K562 (cell line): ENCODE results near the gene CCNY. TPM values are rescaled to one million over a fixed set of nuclear protein-coding genes. Genes with fewer than 3 reads are reported as not detected.

ENCODE experiments used
- CCAR2 ChIP-seq: fragments of 200-400 bp; formaldehyde crosslinking; IDR thresholded peaks from 2 replicates; pipeline ENCODE4 v1.6.1; 2017; ENCODE audit warnings: mild to moderate bottlenecking, low read depth, low read length
- DMBX1 ChIP-seq: fragments of 250-450 bp; sonication (Bioruptor Pico); IDR thresholded peaks from 2 replicates; pipeline ENCODE4 v1.8.0; 2022; ENCODE audit warnings: inconsistent platforms, mild to moderate bottlenecking, moderate library complexity, borderline replicate concordance
- JUN ChIP-seq, 2 experiments: sonication (generic) in 1 of 2; formaldehyde crosslinking in 1 of 2; IDR thresholded peaks; 2 replicates each; pipeline versions ENCODE4 v1.6.1 to v1.8.0; 2012 to 2022; ENCODE audit warnings: borderline replicate concordance in 2 of 2, mild to moderate bottlenecking in 2 of 2, improper control_type of control experiment in 1 of 2, low read depth in 1 of 2, low read length in 1 of 2, missing genetic modification reagents in 1 of 2
- KLF10 ChIP-seq: fragments of 250-450 bp; sonication (Bioruptor Pico); IDR thresholded peaks from 2 replicates; pipeline ENCODE4 v1.6.1; 2021; ENCODE audit warnings: matching md5 sums
- MCM7 ChIP-seq, 2 experiments: fragments of 450-650 bp; IDR thresholded peaks; 2 replicates each; pipeline ENCODE4 v1.6.1; 2016 to 2018
- MTA1 ChIP-seq: fragments of 450-650 bp; IDR thresholded peaks from 2 replicates; pipeline ENCODE4 v1.6.1; 2017; ENCODE audit warnings: borderline replicate concordance
- MTA2 ChIP-seq: fragments of 450-650 bp; IDR thresholded peaks from 2 replicates; pipeline ENCODE4 v1.6.1; 2016; ENCODE audit warnings: low read depth
- MTA3 ChIP-seq: fragments of 450-650 bp; formaldehyde crosslinking; IDR thresholded peaks from 2 replicates; pipeline ENCODE4 v1.6.1; 2017; ENCODE audit warnings: mild to moderate bottlenecking, borderline replicate concordance
- NFE2 ChIP-seq: IDR thresholded peaks from 2 replicates; pipeline ENCODE4 v1.6.1; 2014; ENCODE audit warnings: antibody characterized with exemption, low read depth
- PURB ChIP-seq: sonication (generic); formaldehyde crosslinking; IDR thresholded peaks from 2 replicates; pipeline ENCODE4 v1.9.0; 2021; ENCODE audit warnings: low read depth, mild to moderate bottlenecking, missing genetic modification reagents
- RAD51 ChIP-seq: fragments of 450-650 bp; IDR thresholded peaks from 2 replicates; pipeline ENCODE4 v1.7.1; 2016; ENCODE audit warnings: low read depth, mild to moderate bottlenecking, borderline replicate concordance
- SMARCA5 ChIP-seq: fragments of 450-650 bp; IDR thresholded peaks from 2 replicates; pipeline ENCODE4 v1.6.1; 2016
- TGIF2 ChIP-seq: sonication (generic); formaldehyde crosslinking; IDR thresholded peaks from 2 replicates; pipeline ENCODE4 v1.8.1; 2022; ENCODE audit warnings: mild to moderate bottlenecking, missing genetic modification reagents, moderate library complexity
- ZNF274 ChIP-seq: IDR thresholded peaks from 2 replicates; pipeline ENCODE4 v1.6.1; 2011; ENCODE audit warnings: low read depth, mild to moderate bottlenecking, low read length, moderate library complexity, borderline replicate concordance
- ZZZ3 ChIP-seq: fragments of 450-650 bp; IDR thresholded peaks from 2 replicates; pipeline ENCODE4 v1.6.1; 2016; ENCODE audit warnings: antibody characterized with exemption, mild to moderate bottlenecking, moderate library complexity
- polyA plus RNA-seq, 8 experiments: library from polyadenylated mRNA; depleted of rRNA in 4 of 8; stranded (reverse) in 5 of 8; unstranded in 3 of 8; fragments of >200 nt; fragmentation: Nextera tagmentation in 2 of 8; fragmentation: Illumina TruSeq in 1 of 8; extraction: Ambion mirVana in 2 of 8; extraction: Trizol in 1 of 8; gene quantifications; 2 replicates each; pipeline versions ENCODE4 v1.2.1 to v1.2.3, GENCODE V29; 2011 to 2014; ENCODE audit warnings: inconsistent platforms in 1 of 8, missing spikeins in 1 of 8
- total RNA-seq, 7 experiments: library from RNA; depleted of rRNA in 6 of 7; stranded (reverse); fragments of >200 nt in 6 of 7; fragmentation: Illumina TruSeq in 2 of 7; extraction: Trizol in 2 of 7; gene quantifications; 2 replicates each; pipeline versions ENCODE4 v1.2.1 to v1.2.3, GENCODE V29; 2011 to 2021; ENCODE audit warnings: low replicate concordance in 1 of 7
- TF ChIP-seq, protein P1 (sequence below), 2 experiments: fragments of 450-650 bp; IDR thresholded peaks; 2 replicates each; pipeline ENCODE4 v1.6.1; 2018; ENCODE audit warnings: mild to moderate bottlenecking in 2 of 2, low read depth in 1 of 2; ENCODE audit not compliant: partially characterized antibody in 2 of 2
- TF ChIP-seq, protein P2 (sequence below), 2 experiments: fragments of 450-650 bp; conservative IDR thresholded peaks; 2 replicates each; pipeline ENCODE4 v1.6.1; 2017; ENCODE audit warnings: mild to moderate bottlenecking in 2 of 2, moderate library complexity in 2 of 2
- TF ChIP-seq, protein P3 (sequence below), 2 experiments: fragments of 150-350 bp in 1 of 2; IDR thresholded peaks; 2 replicates each; pipeline ENCODE4 v1.6.1; 2012 to 2016; ENCODE audit warnings: low read depth in 2 of 2, low read length in 2 of 2, mild to moderate bottlenecking in 1 of 2, moderate library complexity in 1 of 2
- TF ChIP-seq, protein P4 (sequence below): sonication (generic); formaldehyde crosslinking; IDR thresholded peaks from 2 replicates; pipeline ENCODE4 v1.8.0; 2022; ENCODE audit warnings: missing genetic modification reagents, mild to moderate bottlenecking, moderate library complexity, borderline replicate concordance

The CCNY gene
- total and polyA plus RNA-seq, 9 of the 15 experiments (the other 6 are each of a cell fraction or from before 2014, with no cell fraction given): 8.4 to 109 (median 38.6) TPM

DNA sequence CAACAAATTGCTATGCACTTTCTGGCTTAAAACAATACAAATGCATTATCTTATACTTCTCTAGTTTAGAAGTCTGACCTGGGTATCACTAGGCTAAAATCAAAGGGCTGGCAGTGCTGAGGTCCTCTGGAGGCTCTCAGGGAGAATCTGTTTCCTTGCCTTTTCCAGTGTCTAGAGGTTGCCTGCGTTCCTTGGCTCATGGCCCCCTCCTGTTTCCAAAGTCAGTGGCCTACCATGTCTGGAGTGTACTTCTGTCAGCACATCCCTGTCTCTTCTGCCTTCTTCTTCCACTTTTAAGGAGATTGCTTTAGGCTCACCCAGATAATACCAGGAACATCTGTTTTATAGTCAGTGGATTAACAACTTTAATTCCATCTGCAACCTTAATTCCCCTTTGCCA lies 52.4 kb downstream of the CCNY start (continued):
- TF ChIP-seq, protein P1, sequence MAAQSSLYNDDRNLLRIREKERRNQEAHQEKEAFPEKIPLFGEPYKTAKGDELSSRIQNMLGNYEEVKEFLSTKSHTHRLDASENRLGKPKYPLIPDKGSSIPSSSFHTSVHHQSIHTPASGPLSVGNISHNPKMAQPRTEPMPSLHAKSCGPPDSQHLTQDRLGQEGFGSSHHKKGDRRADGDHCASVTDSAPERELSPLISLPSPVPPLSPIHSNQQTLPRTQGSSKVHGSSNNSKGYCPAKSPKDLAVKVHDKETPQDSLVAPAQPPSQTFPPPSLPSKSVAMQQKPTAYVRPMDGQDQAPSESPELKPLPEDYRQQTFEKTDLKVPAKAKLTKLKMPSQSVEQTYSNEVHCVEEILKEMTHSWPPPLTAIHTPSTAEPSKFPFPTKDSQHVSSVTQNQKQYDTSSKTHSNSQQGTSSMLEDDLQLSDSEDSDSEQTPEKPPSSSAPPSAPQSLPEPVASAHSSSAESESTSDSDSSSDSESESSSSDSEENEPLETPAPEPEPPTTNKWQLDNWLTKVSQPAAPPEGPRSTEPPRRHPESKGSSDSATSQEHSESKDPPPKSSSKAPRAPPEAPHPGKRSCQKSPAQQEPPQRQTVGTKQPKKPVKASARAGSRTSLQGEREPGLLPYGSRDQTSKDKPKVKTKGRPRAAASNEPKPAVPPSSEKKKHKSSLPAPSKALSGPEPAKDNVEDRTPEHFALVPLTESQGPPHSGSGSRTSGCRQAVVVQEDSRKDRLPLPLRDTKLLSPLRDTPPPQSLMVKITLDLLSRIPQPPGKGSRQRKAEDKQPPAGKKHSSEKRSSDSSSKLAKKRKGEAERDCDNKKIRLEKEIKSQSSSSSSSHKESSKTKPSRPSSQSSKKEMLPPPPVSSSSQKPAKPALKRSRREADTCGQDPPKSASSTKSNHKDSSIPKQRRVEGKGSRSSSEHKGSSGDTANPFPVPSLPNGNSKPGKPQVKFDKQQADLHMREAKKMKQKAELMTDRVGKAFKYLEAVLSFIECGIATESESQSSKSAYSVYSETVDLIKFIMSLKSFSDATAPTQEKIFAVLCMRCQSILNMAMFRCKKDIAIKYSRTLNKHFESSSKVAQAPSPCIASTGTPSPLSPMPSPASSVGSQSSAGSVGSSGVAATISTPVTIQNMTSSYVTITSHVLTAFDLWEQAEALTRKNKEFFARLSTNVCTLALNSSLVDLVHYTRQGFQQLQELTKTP (IDR thresholded peaks at IDR 0.05; ENCODE audit: low read depth in 1 of 2, partially characterized antibody in 2 of 2): no peak
- no peak for TF ChIP-seq JUN (IDR thresholded peaks at IDR 0.05; ENCODE audit: borderline replicate concordance, low read depth, low read length)
- no peak for TF ChIP-seq JUN (CRISPR knock-in tag; IDR thresholded peaks at IDR 0.05; ENCODE audit: borderline replicate concordance)
- TF ChIP-seq KLF10 (CRISPR knock-in tag): no peak
- no peak for TF ChIP-seq MCM7 (IDR thresholded peaks at IDR 0.05)
- no peak for TF ChIP-seq TGIF2 (CRISPR knock-in tag)
- no peak for TF ChIP-seq NFE2
- no peak for TF ChIP-seq RAD51
- 0 out of 2 replicates have a peak, but pooled peaks have one; percentile 17 for TF ChIP-seq SMARCA5
- TF ChIP-seq MTA2: no peak
- TF ChIP-seq DMBX1 (CRISPR knock-in tag): no peak
- TF ChIP-seq CCAR2: no peak
- TF ChIP-seq, protein P2, sequence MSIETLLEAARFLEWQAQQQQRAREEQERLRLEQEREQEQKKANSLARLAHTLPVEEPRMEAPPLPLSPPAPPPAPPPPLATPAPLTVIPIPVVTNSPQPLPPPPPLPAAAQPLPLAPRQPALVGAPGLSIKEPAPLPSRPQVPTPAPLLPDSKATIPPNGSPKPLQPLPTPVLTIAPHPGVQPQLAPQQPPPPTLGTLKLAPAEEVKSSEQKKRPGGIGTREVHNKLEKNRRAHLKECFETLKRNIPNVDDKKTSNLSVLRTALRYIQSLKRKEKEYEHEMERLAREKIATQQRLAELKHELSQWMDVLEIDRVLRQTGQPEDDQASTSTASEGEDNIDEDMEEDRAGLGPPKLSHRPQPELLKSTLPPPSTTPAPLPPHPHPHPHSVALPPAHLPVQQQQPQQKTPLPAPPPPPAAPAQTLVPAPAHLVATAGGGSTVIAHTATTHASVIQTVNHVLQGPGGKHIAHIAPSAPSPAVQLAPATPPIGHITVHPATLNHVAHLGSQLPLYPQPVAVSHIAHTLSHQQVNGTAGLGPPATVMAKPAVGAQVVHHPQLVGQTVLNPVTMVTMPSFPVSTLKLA (conservative IDR thresholded peaks at IDR 0.05): no peak
- no peak for TF ChIP-seq MTA1
- TF ChIP-seq MTA3: no peak
- TF ChIP-seq ZNF274: no peak
- TF ChIP-seq, protein P3, sequence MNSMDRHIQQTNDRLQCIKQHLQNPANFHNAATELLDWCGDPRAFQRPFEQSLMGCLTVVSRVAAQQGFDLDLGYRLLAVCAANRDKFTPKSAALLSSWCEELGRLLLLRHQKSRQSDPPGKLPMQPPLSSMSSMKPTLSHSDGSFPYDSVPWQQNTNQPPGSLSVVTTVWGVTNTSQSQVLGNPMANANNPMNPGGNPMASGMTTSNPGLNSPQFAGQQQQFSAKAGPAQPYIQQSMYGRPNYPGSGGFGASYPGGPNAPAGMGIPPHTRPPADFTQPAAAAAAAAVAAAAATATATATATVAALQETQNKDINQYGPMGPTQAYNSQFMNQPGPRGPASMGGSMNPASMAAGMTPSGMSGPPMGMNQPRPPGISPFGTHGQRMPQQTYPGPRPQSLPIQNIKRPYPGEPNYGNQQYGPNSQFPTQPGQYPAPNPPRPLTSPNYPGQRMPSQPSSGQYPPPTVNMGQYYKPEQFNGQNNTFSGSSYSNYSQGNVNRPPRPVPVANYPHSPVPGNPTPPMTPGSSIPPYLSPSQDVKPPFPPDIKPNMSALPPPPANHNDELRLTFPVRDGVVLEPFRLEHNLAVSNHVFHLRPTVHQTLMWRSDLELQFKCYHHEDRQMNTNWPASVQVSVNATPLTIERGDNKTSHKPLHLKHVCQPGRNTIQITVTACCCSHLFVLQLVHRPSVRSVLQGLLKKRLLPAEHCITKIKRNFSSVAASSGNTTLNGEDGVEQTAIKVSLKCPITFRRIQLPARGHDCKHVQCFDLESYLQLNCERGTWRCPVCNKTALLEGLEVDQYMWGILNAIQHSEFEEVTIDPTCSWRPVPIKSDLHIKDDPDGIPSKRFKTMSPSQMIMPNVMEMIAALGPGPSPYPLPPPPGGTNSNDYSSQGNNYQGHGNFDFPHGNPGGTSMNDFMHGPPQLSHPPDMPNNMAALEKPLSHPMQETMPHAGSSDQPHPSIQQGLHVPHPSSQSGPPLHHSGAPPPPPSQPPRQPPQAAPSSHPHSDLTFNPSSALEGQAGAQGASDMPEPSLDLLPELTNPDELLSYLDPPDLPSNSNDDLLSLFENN (IDR thresholded peaks at IDR 0.05; ENCODE audit: low read depth in 2 of 2, low read length in 2 of 2): no peak
- TF ChIP-seq, protein P4, sequence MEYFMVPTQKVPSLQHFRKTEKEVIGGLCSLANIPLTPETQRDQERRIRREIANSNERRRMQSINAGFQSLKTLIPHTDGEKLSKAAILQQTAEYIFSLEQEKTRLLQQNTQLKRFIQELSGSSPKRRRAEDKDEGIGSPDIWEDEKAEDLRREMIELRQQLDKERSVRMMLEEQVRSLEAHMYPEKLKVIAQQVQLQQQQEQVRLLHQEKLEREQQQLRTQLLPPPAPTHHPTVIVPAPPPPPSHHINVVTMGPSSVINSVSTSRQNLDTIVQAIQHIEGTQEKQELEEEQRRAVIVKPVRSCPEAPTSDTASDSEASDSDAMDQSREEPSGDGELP: no peak
- TF ChIP-seq PURB (CRISPR knock-in tag): no peak
- no peak for TF ChIP-seq ZZZ3
